Glomerular visceral epithelial cell (primary cell): ENCODE measurements around the gene TMPRSS6.
"Not testable (repeated sequence)": the region's sequence is repeated elsewhere in the genome, so short reads cannot be mapped to it uniquely, and the experiment has no call there.

ENCODE experiments used
- DNase-seq: peaks from one replicate; pipeline ENCODE4 v3.0.0-alpha.2; 2016; ENCODE audit errors: extremely low spot score

The TMPRSS6 gene

DNA sequence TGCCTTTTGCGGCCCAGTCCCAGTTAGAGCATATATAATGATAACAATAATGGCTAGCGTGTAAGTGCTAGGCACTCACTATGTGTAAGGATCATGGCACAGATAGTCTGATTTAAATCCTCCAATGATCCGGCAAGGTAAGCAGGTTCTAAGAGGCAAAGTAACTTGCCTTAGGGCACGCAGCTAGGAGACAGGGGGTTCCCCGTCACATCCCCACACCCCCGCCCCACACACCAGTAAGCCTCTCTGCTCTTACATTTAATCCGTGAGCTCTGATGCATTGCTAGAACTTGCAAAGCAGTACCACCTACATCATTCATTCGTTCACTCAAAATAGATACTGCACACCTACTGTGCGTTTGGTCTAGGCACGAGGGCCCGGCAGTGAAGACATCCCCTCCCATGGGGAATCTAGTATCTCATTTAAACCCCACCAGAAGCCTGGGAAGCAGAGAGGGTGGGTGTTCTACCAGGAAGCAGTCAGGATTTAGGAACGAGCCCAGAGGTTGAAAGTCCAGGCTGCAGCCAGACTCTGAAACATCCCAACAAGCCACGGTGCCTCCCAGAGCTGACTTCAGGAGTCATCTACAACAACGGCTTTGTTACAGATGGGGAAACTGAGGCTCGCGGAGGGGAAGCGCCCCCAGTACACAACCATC lies 20.6 kb downstream of the TMPRSS6 start:
- no peak for DNase-seq

DNA sequence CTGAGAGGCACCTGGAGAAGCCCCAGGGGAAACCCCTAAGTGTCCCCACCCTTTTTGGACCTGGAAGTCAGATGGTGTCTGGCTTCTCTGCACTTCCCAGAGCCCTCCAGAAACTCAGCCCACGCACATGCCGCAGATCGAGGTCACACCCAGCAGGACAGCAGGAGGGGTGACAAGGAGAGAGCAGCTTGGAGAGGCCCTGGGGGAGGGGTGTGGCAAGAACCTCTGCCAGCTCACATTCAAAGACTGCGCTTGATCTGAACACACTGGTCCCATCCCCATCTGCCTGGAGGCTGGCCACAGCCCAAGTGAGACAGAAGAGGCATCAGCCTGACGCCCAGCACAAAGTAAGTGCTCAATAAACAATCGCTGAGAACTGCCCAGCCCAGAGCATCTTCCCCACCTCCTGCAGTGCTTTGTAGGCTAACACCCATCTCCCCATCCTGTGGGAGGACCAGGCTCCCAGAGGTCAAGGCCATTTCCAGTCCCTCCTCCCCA lies 21.4 kb downstream of the TMPRSS6 start:
- DNase-seq: no peak

DNA sequence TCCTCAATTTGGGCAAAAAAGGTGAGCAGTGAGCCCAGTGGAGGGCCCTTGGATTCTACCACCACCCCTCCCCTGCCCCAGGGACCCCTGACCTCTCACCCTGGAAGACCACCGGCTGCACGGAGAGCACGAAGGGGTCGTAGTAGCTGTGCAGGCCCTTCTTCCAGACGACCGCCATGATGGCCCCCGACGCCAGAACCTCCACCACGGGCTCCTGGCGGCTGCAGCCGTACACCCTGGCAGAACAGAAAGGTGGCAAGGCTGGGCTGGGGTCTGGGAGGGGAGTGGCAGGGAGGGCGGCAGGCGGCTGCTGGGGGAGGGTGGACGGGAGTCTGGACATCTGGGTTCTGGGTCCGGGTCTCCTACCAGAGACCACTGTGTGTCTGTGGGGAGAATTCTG lies 23.3 kb downstream of the TMPRSS6 start:
- no peak for DNase-seq

DNA sequence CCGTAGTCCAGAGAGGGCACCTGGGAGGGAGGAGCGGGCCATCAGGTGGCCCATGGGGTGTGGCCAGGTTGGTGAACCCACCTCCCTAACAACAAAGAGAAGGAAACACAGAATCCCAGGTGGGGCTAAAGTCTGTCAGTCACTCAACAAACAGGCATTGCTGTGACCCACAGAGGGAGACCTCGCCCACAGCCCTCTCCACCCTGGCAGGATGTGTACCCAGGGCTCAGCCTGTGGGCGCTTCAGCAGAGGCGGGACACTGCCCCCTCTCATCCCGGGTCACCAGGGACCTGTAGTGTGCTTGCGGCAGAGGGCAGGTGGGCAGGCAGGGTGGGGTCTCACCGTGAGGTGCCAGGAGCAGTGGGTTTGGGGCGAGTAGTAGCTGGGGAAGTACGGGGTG lies 25.1 kb downstream of the TMPRSS6 start:
- DNase-seq: no peak

DNA sequence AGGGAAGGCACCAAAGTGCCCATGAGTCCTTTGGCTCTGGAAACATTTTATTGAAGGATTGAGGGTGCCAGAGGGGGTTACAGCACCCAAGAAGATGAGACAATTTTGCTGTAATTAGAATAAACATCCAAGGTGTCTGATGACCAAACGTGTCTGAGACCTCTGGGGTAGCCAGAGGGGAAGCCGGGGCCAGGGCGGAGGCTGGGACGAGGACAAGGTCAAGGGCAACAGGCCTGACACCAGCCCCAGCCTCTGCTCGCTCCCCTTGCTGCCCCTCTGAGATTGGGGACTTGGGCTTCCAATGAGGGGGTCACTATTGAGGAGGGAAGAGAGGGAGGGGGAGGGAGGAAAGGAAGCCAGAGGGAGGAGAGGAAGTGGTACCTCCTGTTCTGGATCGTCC lies 25.6 kb downstream of the TMPRSS6 start:
- no peak for DNase-seq

DNA sequence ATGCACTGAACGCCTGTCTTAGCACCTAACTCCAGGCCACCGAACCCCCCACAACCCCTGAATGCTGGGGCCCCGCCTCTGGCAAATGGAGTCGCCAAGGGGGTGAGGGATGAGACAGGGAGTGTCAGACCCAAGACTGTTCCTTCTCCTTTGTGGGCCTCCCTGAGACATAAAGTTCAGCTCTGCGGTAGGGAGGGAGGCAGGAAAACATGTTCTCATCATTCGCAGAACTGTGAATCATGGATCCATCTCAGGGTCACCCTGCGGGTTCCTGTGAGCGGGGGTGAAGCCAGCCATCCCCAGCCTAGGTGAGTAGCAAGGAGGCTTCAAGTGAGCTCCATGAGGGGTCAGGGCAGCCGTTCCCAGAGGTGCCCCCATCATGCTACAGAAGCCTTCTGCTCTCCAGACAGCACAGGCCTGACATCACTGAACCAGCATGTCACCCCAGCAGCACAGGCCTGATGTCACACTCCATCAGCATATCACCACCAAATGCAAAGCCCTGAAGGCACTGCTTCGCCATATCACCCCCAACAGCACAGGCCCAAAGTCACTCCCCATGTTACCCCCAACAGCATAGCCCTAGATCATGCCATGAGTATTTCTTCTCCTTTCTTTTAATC lies 27.2 kb downstream of the TMPRSS6 start:
- no peak for DNase-seq

DNA sequence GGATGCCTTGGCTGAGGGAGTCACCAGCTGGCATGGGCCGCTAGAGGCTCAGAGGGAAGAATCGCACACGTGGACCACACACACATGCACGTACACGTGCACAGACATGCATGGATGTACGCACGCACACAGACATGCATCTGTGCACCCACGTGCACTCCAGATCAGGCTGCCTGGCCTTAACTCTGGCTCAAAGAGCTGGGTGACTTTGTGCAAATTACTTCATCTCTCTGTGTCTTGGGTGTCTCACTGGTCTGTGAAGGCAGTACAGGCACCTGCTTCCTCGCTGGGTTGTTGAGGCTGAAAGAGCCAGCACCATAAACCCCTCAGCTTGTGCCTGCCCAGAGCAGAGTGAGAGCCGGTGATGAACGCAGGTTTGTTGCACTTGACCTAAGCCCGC lies 28.7 kb downstream of the TMPRSS6 start:
- DNase-seq: no peak

DNA sequence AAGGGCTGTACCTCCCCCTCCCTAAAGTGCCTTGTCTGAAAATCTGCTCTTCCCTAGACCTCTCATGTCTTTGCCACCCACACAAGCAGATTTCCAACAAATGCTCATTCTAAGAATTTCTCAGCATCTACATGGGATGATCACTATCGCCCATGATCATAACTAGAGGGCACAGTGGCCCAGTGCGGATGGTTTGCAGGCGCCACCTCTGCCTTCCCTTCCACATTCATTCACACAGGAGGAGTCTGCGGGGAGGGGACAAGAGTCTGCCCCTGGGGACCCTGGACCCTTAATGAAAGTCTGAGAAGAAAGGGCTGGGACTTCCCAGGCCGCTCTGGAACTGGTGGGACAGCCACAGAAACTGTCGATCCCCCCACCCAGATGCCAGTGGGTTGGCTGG lies 29.1 kb downstream of the TMPRSS6 start:
- DNase-seq: no peak

DNA sequence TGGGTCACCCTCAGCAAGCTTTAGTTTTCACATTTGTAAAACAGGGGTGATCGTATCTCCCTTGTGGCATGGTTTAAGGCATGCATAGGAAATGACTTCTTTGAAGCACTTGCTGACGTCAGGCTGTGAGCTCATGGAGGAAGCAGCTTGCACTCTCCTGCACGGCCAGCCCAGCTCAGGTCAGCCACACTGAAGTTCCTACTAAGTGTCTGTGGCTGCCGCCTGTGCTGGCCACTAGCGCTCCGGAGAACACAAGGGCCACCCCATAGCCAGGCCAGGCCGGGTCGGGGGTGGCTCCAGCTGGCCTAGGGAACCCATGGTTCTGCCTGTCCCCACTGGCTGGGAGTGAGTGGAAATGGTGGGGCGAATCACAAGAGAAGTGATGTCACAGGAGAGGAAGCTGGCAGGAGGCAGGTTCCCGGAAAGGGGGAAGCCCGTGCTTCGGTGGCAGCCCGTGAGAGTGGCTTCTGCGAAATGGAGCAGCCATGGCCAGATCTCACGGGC lies 29.8 kb downstream of the TMPRSS6 start:
- DNase-seq: no peak

DNA sequence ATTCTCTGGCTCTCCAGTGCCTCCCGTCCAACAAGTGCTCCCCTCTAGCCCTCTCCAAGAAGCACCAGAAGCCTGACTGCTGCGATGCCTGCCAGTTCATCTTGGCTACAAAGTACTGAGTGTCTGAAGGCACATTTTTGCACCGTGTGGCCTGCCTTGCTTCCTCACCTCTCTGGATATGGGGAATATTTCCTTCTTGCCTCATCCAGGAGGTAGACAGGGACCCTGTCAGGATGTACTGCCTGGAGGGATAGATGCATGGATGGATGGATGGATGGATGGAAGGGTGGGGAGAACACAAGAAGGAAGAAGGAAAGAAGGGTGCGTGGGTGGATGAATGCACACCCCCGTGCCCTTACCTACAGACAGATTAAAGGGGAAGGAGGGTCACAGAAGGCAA lies 30.4 kb downstream of the TMPRSS6 start:
- no peak for DNase-seq

DNA sequence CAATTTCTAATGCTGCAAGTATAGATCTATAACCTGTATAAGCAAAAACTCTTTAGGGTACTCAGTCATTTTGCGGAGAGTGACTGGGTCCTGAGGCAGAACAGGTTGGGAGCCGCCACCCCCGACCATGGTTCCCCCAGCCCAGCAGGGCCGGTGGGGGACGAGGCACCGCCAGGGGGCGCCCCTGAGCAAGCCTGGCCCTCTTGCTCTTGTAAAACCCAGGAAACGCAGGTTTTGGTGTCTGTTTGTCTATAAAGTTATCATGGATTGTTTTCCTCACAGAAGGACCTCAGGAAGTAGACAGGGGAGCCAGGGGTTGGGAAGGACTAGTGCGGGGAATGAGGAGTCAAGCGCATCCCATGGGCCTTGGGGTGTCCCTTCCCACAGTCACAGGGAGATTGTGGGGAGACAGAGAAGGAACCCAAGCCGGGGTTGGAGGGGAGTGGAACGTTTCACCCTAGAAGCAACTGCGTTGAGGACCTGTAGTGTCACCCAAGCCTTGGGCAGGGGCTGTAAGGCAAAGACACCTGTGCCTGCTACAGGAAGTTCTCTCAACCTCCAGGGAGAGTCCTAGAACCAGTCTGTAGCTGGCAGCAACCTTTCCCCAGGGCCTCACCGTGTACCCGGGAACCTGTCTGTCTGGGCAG lies 31.6 kb downstream of the TMPRSS6 start:
- peak; percentile 36 for DNase-seq

DNA sequence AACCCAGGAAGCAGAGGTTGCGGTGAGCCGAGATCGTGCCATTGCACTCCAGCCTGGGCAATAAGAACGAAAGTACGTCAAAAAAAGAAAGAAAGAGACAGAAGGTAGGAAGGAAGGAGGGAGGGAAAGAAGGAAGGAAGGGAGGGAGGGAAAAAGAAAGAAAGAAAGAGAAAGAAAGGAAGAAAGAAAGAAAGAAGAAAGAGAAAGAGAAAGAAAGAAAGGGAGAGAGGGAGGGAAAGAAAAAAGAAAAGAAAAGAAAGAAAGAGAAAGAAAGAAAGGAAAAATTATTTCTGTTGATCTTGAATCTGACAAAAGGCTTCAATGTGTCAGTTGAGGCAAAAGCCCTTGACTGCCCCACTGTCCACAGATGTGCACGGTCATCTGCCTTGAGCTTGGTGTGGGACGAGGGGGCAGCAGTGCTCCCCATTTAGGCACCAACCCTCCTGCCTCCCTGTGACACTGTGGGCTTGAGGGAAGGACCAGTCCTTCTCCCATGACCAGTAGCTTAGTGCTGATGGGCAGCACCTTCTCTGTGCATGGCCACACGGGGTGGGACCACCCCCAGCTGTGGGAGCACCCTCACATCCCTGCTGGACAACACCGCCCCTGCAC lies 33.6 kb downstream of the TMPRSS6 start:
- no peak for DNase-seq

DNA sequence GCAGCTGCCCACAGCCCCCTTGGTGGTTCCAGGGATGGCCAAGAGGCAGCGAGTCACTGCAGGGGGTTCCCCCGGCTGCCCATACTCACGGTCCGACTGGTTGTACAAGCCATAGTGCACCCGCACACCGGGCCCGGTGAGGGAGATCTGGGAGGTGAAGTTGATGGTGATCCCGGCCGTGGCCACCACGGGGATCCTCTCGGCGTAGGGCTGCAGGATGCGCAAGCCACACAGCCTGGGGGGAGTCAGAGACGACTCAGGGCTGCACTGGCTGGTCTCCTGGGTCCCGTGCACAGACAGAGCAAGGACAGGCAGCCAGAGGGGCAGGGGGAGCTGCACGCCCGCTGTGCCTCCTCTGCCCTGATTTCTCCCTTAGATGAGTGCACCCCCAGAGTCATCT lies 34.5 kb downstream of the TMPRSS6 start:
- DNase-seq: no peak

DNA sequence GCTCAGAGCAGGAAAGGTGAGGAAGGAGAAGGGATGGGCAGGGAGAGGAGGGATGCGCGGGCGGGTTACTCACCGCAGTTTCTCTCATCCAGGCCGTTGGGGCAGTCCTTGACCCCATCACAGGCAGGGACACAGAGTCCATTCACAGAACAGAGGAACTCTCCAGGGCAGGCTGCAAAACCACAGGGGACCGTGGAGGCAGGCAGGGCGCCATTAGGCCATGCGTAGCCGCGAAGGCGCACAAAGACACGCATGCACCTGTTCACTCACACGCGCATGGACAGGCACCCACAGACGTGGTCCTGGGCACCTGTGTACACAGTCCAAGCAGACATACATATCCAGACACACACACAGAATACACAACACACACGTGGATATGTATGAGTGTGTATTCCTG lies 35.0 kb downstream of the TMPRSS6 start:
- no peak for DNase-seq

DNA sequence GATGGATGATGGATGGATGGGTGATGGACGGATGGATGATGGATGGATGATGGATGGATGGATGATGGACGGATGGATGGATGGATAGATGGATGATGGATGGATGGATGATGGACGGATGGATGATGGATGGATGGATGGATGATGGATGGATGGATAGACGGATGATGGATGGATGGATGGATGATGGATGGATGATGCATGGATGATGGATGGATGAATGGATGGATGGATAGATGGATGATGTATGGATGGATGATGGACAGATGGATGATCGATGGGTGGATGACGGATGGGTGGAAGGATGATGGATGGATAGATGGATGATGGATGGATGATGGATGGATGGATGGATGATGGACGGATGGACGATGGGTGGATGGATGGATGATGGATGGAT lies 36.8 kb downstream of the TMPRSS6 start:
- no peak for DNase-seq

DNA sequence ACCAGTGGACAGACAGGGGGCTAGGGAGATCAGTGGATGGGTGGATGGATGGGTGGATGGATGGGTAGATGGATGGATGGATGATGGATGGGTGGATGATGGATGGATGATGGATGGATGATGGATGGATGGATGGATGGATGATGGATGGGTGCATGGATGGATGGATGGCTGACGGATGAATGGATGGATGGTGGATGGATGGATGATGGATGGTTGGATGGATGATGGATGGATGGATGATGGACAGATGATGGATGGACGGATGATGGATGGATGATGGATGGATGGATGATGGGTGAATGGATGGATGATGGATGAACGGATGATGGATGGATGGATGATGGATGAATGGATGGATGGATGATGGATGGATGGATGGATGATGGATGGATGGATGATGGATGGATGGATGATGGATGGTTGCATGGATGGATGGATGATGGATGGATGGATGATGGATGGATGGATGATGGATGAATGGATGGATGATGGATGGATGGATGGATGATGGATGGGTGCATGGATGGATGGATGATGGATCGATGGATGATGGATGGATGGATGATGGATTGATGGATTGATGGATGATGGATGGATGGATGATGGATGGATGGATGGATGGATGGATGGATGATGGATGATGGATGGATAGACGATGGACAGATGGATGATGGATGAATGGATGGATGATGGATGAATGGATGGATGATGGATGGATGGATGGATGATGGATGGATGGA lies 37.5 kb downstream of the TMPRSS6 start:
- not testable (repeated sequence) for DNase-seq

DNA sequence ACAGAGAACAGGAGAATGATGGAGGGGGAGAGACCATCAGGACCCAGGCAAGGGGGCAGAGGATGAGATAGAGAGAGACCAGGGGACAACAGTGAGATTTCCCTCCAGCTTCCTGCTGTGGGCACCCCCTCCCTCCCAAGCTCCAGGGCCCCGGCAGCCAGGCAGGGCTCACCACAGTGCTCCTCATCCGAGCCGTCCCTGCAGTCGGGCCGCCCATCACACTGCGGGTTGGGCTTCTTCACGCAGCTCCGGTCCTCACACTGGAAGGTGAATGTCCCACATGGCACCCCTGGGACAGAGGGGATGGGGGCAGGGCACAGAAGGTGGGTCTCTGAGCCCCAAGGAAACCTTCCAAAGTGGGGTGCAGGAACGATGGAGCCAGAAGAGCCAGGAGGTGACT lies 38.8 kb downstream of the TMPRSS6 start:
- DNase-seq: no peak

DNA sequence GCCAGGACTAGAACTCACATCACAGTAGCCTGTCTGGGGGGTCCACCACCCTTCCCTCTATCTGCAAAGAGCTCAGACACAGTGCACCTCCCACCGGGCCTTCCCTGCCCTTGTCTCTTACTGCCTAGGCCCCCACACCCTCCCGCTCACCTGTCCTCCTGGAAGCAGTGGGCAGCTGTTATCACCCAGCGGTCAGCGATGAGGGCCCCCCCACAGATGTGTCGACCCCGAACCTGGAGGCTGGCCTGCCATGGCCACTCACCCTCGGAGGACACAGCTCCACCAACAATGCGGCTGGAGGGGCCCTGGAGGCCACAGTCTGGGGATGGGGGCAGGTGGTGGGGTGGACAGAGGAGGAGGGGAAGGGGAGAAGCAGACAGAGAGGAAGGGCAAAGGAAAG lies 39.2 kb downstream of the TMPRSS6 start:
- DNase-seq: no peak

DNA sequence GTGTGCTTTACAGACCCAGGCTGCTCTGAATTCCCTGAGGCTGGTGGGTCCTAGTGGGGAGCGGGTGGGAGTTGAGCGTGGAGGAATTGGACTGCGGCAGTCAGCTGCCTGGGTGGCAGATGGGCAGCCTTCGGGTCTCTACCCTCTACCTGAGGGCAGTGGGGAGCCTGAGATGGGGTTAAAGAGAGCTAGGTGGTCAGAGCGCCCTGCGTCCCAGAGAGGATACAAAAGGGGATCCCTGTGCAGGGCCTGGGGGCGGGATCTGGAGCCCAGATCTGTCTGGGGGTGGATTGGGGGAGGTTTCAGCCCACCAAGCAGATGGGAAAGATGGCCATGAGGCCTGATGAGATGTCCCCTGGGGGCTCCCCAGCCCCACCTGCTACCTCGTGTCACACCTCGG lies 39.8 kb downstream of the TMPRSS6 start:
- no peak for DNase-seq

DNA sequence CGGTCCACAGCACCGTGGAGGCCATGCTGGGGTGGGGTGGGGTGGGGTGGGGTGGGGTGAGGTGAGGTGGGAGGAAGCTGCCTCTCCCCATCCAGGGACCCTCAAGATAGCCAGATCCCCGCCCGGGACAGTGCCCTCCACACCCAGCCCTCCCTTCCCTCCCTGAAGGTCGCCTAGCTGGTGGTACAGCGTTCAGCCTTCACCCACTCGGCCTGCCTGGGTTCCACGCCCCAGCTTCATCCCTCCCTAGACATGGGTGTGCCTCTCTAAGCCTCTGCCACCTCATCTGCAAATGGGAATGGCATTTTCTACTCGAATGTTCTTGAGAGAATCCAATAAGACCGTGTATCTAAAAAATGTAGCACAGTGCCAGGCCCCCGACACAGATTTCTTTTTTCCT lies 40.2 kb downstream of the TMPRSS6 start:
- no peak for DNase-seq

DNA sequence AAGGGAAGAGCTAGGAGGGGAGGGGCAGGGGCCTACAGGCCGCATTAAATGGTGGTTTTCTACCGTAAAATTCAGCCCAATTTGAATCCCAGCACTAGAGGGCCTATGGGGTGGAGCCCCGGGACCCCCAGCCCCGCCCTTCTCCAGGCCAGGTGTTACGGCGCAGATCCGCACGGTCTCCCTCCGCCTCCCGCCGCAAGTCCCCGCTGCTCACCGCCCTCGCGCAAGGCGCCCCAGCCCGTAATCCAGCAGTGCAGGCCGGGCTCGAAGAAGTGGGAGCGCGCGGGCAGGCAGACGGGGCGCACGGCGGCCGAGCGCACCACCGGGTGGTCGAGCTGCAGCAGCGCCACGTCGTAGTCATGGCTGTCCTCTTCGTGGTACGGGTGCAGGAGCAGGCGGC lies 40.7 kb downstream of the TMPRSS6 start:
- DNase-seq: no peak

DNA sequence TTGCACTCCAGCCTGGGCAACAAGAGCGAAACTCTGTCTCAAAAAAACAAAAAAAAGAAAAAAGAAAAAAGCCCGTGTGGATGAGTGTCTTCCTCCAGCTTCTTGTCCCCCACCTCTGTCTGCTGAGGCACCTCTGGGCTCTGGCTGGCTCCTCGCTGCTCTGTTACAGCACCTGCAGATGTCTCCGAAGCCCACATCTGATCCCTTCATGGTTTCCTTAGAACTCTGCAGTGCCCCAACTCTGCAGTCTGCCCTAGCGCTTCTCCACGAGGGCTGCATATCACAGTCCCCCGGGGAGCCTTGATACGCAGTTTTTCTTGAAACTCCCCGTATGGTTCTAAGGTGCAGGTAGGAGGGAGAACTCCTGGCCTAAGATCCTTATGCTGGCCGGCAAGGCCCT lies 42.1 kb downstream of the TMPRSS6 start:
- DNase-seq: no peak
